ENCODE measurements around the gene CLK4. TPM values are rescaled to one million over a fixed set of nuclear protein-coding genes. Genes with fewer than 3 reads are reported as not detected.

CLK4 gene
- total and polyA plus RNA-seq, 2 of the 8 experiments (the other 6 are each of a cell fraction or from before 2014, with no cell fraction given) = 8.1 to 12.6 TPM

DNA sequence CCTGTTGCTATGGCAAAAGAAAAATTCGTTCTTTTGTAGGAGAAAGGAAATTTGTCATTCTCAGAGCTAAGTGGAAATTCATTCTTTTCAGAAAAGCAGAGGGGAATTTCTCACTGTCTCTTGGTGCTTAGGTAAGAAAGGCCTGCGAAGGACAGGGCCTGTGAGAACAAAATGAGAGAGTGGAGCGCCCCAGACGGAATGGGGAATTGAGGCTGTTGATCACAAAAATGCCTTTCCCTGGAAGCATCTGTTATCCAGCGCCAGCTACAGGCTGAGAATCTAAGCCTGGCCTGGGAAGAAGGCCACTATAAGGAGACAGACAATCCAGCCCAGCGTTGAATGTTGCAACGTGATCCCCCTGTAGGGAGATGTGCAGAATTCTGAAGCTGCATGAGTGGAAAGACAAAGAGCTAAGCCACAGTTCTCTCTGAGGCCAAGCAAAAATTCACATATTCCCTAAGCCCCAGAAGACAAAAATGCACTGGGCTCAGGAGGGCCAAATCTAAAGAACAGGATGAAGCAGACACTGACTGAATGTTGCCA, 44.8 kb upstream of the CLK4 start:
- no peak for DNase-seq (ENCODE audit: low read depth in 1 of 2, low spot score in 2 of 2)

More for the DNA sequence above, 44.8 kb upstream of the CLK4 start:
- Histone ChIP-seq H2BK12ac (ENCODE audit: low read depth, low read length) (no peak overlapping the region), H2AFZ (ENCODE audit: low read length) (no peak overlapping the region), H3K79me2 (ENCODE audit: control insufficient read depth in 1 of 2, insufficient read depth in 2 of 2, low read length in 2 of 2) (no peaks in the 10 kb centered on the region), H3K18ac (ENCODE audit: extremely low read depth, low read length) (no peak overlapping the region), H4K8ac (ENCODE audit: extremely low read depth, insufficient read depth, low read length) (no peak overlapping the region), H2BK20ac (ENCODE audit: low read length) (no peak overlapping the region), H2BK120ac (replicated peaks; ENCODE audit: low read depth, low read length) (no peak overlapping the region), H3K23me2 (ENCODE audit: low read depth, low read length) (no peaks in the 10 kb centered on the region; the same call in 1 of the 2 replicates), H3K79me1 (ENCODE audit: low read depth, low read length) (no peaks in the 10 kb centered on the region), H3K4me1 (replicated peaks in 1 of 4; ENCODE audit: control insufficient read depth in 3 of 4, insufficient read depth in 4 of 4, low read length in 3 of 4) (peaks cover 0 to 1% (median 0%) of the 10 kb centered on the region in 4 experiments; a peak in 1 of 7 replicates), H3K14ac (ENCODE audit: insufficient read length) (no peak overlapping the region), H3K36me3 (ENCODE audit: control insufficient read depth in 2 of 4, insufficient read depth in 4 of 4, low read length in 3 of 4) (no peaks in the 10 kb centered on the region), H3K4me3 (ENCODE audit: extremely low read depth in 1 of 4, insufficient read depth in 2 of 4, low read depth in 3 of 4, low read length in 4 of 4) (no peak overlapping the region), H3K9ac (replicated peaks in 1 of 4; ENCODE audit: extremely low read depth in 1 of 4, low read depth in 3 of 4, low read length in 3 of 4) (no peak overlapping the region), H4K91ac (replicated peaks; ENCODE audit: insufficient read length, low read length) (no peak overlapping the region), H3K23ac (ENCODE audit: insufficient read length) (no peak overlapping the region), H4K5ac (ENCODE audit: insufficient read length, low read depth, low read length) (no peak overlapping the region), H2AK5ac (ENCODE audit: low read depth, low read length) (no peak overlapping the region), H4K20me1 (replicated peaks in 1 of 2; ENCODE audit: control insufficient read depth in 1 of 2, insufficient read depth in 2 of 2, low read length in 2 of 2) (no peaks in the 10 kb centered on the region), H2BK5ac (ENCODE audit: low read depth, low read length) (no peak overlapping the region), H3K27me3 (replicated peaks in 1 of 4; ENCODE audit: control insufficient read depth in 3 of 4, extremely low read depth in 1 of 4, insufficient read depth in 3 of 4, low read length in 3 of 4) (no peaks in the 10 kb centered on the region), H2BK15ac (ENCODE audit: low read length) (no peak overlapping the region), H3K9me3 (ENCODE audit: insufficient read depth in 2 of 2, low read depth in 1 of 2, low read length in 1 of 2) (no peaks in the 10 kb centered on the region; a peak in 1 of 4 replicates), H3K56ac (replicated peaks; ENCODE audit: insufficient read length, low read depth, low read length) (no peak overlapping the region), H3K4me2 (ENCODE audit: insufficient read depth in 1 of 2, low read depth in 2 of 2, low read length in 2 of 2) (no peak overlapping the region), H3K4ac (replicated peaks; ENCODE audit: insufficient read length, low read depth, low read length) (no peak overlapping the region), H3K27ac (ENCODE audit: low read depth, low read length) (no peak overlapping the region)
- TF ChIP-seq ASH2L (IDR thresholded peaks at IDR 0.05; ENCODE audit: low read length) = no peak
- TF ChIP-seq, protein P1, sequence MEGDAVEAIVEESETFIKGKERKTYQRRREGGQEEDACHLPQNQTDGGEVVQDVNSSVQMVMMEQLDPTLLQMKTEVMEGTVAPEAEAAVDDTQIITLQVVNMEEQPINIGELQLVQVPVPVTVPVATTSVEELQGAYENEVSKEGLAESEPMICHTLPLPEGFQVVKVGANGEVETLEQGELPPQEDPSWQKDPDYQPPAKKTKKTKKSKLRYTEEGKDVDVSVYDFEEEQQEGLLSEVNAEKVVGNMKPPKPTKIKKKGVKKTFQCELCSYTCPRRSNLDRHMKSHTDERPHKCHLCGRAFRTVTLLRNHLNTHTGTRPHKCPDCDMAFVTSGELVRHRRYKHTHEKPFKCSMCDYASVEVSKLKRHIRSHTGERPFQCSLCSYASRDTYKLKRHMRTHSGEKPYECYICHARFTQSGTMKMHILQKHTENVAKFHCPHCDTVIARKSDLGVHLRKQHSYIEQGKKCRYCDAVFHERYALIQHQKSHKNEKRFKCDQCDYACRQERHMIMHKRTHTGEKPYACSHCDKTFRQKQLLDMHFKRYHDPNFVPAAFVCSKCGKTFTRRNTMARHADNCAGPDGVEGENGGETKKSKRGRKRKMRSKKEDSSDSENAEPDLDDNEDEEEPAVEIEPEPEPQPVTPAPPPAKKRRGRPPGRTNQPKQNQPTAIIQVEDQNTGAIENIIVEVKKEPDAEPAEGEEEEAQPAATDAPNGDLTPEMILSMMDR (IDR thresholded peaks at IDR 0.05; ENCODE audit: control extremely low read depth in 1 of 3, insufficient read depth in 1 of 3, low read depth in 1 of 3, low read length in 3 of 3) = peak in 1 of 3 experiments; percentile 4; a peak in 1 of 4 replicates
- no peak for TF ChIP-seq SP2 (IDR thresholded peaks at IDR 0.05; ENCODE audit: low read length)
- TF ChIP-seq HDAC2 (IDR thresholded peaks at IDR 0.05; ENCODE audit: borderline replicate concordance in 1 of 2, low read depth in 2 of 2, low read length in 2 of 2) = no peak
- no peak for TF ChIP-seq GTF2F1 (IDR thresholded peaks at IDR 0.05; ENCODE audit: borderline replicate concordance, low read depth, low read length)
- ChIA-PET POLR2A (ENCODE audit: partially characterized antibody) (interaction anchor here (0.6 to 0.8 kb wide), 3 partner anchors 44 to 422 kb away, joined by 3 read pairs; partner anchors contain the start of gene CLK4), CTCF (ENCODE audit: partially characterized antibody) (interaction anchor here (1.1 to 1.4 kb wide), 2 partner anchors 59 to 210 kb away, joined by 3 to 4 read pairs; partner anchors contain the start of gene ZNF354A)
- WGBS, 2 experiments (ENCODE audit: extremely low coverage in 1 of 2, insufficient coverage in 1 of 2, insufficient read length in 1 of 2, insufficient replicate concordance in 2 of 2, low coverage in 1 of 2, low lambda C conversion rate in 2 of 2, missing lambda C conversion rate in 1 of 2) = 78% methylated on average over 7 of the region's 7 CpGs; no CpG with 5 or more reads in 1 of the 2 experiments
- FAIRE-seq = no peak

All from H1 (cell line).